Measurements from ENCODE around the gene SMYD3. TPM values are rescaled to one million over a fixed set of nuclear protein-coding genes. Genes with fewer than 3 reads are reported as not detected.
A peak's percentile ranks its signal among the peaks of the same experiment; 100 is the strongest.

The SMYD3 gene
- total RNA-seq, 1 donor from 2014 or later: 31.9 TPM

DNA sequence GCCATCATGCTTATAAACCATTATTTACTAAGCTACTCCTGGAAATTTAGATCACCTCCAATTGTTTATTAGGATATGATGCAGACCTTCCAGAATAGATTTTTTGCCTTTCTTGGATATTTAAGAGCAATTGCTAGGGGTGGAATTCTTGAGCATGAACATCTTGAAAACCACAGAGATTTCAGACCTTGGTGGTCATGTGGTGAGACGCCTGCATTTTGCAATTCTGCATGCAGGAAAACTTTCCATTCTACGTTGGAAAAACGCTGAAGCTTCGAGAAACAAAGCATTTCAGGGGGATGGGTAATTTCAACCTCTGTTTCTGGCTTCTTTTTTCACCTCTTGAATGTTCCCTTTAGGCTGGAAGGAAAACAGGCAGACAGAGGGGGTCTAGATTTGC is 756.0 kb downstream of the SMYD3 start:
- no peak overlapping the region for H3K4me3 Mint-ChIP-seq (ENCODE audit: low read depth)
- no peaks in the 10 kb centered on the region for H3K27me3 Mint-ChIP-seq
- H3K36me3 Mint-ChIP-seq (ENCODE audit: insufficient read depth): peaks cover 6% of the 10 kb centered on the region
- DNase-seq (ENCODE audit: low spot score, unreplicated experiment): no peak
- H3K4me1 Mint-ChIP-seq (ENCODE audit: low read depth): no peaks in the 10 kb centered on the region
- H3K9me3 Mint-ChIP-seq (ENCODE audit: low read depth): peaks cover 11% of the 10 kb centered on the region
- peak overlapping the region; percentile 62 for H3K27ac Mint-ChIP-seq
- TF ChIP-seq, protein P1, sequence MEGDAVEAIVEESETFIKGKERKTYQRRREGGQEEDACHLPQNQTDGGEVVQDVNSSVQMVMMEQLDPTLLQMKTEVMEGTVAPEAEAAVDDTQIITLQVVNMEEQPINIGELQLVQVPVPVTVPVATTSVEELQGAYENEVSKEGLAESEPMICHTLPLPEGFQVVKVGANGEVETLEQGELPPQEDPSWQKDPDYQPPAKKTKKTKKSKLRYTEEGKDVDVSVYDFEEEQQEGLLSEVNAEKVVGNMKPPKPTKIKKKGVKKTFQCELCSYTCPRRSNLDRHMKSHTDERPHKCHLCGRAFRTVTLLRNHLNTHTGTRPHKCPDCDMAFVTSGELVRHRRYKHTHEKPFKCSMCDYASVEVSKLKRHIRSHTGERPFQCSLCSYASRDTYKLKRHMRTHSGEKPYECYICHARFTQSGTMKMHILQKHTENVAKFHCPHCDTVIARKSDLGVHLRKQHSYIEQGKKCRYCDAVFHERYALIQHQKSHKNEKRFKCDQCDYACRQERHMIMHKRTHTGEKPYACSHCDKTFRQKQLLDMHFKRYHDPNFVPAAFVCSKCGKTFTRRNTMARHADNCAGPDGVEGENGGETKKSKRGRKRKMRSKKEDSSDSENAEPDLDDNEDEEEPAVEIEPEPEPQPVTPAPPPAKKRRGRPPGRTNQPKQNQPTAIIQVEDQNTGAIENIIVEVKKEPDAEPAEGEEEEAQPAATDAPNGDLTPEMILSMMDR (IDR thresholded peaks at IDR 0.05; ENCODE audit: unreplicated experiment): no peak

DNA sequence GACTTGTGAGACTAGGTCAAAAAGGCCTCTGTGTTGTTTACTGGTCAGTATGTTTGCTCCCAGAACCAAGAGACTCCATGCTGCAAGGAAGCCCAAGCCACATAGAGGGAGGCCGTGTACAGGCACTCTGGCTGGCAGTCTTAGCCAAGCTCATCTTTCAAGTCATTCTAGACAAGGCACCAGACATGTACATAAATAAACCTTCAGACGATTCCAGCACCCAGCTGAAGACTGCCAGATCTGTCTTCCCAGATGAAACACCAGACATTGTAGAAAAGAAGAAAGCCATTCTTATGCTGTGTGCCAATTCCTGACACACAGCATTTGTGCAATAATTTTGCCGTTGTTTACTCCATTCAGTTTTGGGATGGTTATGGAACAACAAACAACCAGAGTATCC is 756.8 kb downstream of the SMYD3 start:
- H3K9me3 Mint-ChIP-seq (ENCODE audit: low read depth): peaks cover 6% of the 10 kb centered on the region
- no peak overlapping the region for H3K4me3 Mint-ChIP-seq (ENCODE audit: low read depth)
- peaks cover 6% of the 10 kb centered on the region for H3K36me3 Mint-ChIP-seq (ENCODE audit: insufficient read depth)
- no peak overlapping the region for H3K27ac Mint-ChIP-seq
- TF ChIP-seq, protein P1 (IDR thresholded peaks at IDR 0.05; ENCODE audit: unreplicated experiment): no peak
- H3K4me1 Mint-ChIP-seq (ENCODE audit: low read depth): no peaks in the 10 kb centered on the region
- no peaks in the 10 kb centered on the region for H3K27me3 Mint-ChIP-seq
- DNase-seq (ENCODE audit: low spot score, unreplicated experiment): no peak

DNA sequence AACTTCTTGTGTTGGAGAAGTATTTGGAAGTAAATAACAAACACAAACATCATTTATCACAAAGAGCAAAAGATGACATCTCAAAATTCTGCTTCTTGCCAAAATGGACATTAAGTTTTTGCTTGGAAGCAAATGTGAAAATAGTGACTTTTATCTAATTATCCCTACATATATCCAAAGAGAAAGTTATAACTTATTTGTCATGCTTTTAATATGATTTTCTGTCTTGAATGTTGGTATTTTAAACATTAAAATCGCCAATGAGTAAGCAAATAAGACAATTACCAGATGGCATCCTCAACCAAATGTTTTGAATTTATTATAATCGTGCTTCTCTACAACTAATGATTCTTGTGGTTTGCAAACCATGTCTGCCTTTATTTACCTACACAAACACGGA is 758.0 kb downstream of the SMYD3 start:
- DNase-seq (ENCODE audit: low spot score, unreplicated experiment): no peak
- TF ChIP-seq, protein P1 (IDR thresholded peaks at IDR 0.05; ENCODE audit: unreplicated experiment): no peak
- Mint-ChIP-seq H3K27ac (no peak overlapping the region), H3K36me3 (ENCODE audit: insufficient read depth) (peaks cover 6% of the 10 kb centered on the region), H3K4me1 (ENCODE audit: low read depth) (no peaks in the 10 kb centered on the region), H3K27me3 (no peaks in the 10 kb centered on the region), H3K9me3 (ENCODE audit: low read depth) (peaks cover 3% of the 10 kb centered on the region), H3K4me3 (ENCODE audit: low read depth) (no peak overlapping the region)

DNA sequence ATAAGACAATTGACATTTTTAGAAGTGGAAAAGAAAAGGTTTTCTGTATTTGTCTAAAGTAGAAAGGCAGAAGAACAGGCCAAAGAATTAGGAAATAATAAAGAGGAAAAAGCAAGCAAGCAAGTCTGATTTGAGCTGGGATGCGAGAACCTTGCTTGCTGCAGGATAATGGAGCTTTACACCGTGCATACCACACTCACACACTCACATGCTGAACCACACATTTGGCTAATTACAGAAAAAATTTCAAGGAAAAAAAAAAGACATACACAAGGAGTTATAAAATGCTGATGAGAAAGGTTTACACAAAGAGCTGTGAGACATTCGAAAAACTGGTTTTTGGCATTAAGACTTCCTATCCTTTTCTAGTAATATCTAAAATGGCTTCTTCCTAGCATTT is 758.4 kb downstream of the SMYD3 start:
- Mint-ChIP-seq H3K4me3 (ENCODE audit: low read depth) (no peak overlapping the region), H3K27me3 (no peaks in the 10 kb centered on the region), H3K27ac (no peak overlapping the region), H3K4me1 (ENCODE audit: low read depth) (no peaks in the 10 kb centered on the region), H3K9me3 (ENCODE audit: low read depth) (peaks cover 3% of the 10 kb centered on the region), H3K36me3 (ENCODE audit: insufficient read depth) (peaks cover 6% of the 10 kb centered on the region)
- TF ChIP-seq, protein P1 (IDR thresholded peaks at IDR 0.05; ENCODE audit: unreplicated experiment): no peak
- no peak for DNase-seq (ENCODE audit: low spot score, unreplicated experiment)

DNA sequence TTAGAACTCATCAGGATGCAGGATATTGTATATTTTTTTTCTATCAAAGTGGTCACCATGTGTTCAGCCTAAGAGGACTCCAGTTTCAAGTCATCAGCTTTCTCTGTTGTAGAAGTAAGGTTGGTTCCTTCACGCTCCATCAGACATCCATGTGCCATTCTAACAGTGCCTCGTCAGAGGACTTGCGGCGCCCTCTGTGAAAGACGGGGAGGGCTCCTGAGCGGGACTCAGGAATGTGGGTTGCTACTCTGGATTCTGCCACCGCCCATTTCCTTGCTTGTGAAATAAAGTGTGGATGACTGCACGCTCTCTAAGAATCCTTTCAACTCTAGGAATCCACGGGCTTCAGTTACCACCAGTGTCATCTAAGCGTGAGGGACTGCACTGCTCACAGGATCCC is 758.8 kb downstream of the SMYD3 start:
- Mint-ChIP-seq H3K36me3 (ENCODE audit: insufficient read depth) (peaks cover 6% of the 10 kb centered on the region), H3K9me3 (ENCODE audit: low read depth) (peaks cover 3% of the 10 kb centered on the region), H3K4me3 (ENCODE audit: low read depth) (no peak overlapping the region), H3K27me3 (no peaks in the 10 kb centered on the region), H3K4me1 (ENCODE audit: low read depth) (no peaks in the 10 kb centered on the region), H3K27ac (no peak overlapping the region)
- no peak for DNase-seq (ENCODE audit: low spot score, unreplicated experiment)
- TF ChIP-seq, protein P1 (IDR thresholded peaks at IDR 0.05; ENCODE audit: unreplicated experiment): no peak

Measured in progenitor cell of endocrine pancreas (in vitro differentiated cells).